ENCODE results near the gene BASP1. TPM values are rescaled to one million over a fixed set of nuclear protein-coding genes. Genes with fewer than 3 reads are reported as not detected.
A peak's percentile ranks its signal among the peaks of the same experiment; 100 is the strongest.

Gene BASP1, protein sequence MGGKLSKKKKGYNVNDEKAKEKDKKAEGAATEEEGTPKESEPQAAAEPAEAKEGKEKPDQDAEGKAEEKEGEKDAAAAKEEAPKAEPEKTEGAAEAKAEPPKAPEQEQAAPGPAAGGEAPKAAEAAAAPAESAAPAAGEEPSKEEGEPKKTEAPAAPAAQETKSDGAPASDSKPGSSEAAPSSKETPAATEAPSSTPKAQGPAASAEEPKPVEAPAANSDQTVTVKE
- 10 to 100 TPM; 46.0 to 54.6 (median 49.8) TPM for total RNA-seq

DNA sequence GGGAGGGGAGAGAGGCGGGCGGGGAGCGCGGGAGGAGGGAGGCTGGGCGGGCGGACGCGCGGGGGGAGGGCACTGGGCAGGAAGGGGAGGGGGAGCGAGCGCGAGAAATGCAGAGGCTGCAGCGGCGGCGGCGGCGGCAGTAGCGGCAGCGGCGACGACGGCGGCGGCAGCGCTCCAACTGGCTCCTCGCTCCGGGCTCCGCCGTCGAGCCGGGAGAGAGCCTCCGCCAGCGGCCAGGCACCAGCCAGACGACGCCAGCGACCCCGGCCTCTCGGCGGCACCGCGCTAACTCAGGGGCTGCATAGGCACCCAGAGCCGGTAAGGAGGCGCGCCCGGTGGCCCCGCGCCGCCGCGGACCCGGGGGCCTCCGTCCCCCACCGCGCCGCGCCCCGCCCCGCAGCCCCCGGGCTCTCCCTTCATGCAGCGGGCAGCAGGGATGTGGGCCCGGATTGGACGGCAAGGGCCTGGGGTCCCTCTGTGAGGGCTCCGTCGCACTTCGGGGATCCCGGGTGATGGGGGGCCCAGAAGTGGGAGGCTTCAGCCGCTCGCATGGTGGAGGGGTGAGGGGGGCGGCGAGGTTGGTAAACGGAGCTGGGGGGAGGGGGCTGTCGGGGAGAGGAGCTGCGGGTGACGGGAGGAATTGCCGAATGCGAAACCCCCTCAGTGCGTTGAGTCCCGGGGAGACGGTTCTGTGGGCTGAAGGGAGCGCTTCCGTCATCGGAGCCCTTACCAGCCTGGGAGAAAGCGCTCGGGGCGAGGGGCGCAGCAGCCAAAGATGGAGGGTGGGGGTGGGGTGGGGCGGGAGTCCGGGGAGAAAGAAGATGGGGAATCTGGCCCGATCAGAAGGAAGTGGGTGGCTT lies at the start of gene BASP1:
Gene BASP1 (plus strand): TSS at position 139 of the 860 bp plus-strand sequence. CDS start 57,586 bp downstream, outside the sequence.
- Histone ChIP-seq H3K36me3 (no peaks in the 10 kb centered on the region), H3K4me3 (peak within 1 kb of the TSS; percentile 40 to 62 (median 58)), H3K9me3 (no peaks in the 10 kb centered on the region), H3K27me3 (peaks cover 0 to 33% of the 10 kb centered on the region in 2 donors), H3K27ac (peak within 1 kb of the TSS; percentile 31 to 77 (median 62)), H3K4me1 (peaks cover 0 to 27% (median 3%) of the 10 kb centered on the region in 4 donors)
- TF ChIP-seq EP300 (IDR thresholded peaks at IDR 0.05): peak in 1 of 2 donors; percentile 8
- TF ChIP-seq, protein P1, sequence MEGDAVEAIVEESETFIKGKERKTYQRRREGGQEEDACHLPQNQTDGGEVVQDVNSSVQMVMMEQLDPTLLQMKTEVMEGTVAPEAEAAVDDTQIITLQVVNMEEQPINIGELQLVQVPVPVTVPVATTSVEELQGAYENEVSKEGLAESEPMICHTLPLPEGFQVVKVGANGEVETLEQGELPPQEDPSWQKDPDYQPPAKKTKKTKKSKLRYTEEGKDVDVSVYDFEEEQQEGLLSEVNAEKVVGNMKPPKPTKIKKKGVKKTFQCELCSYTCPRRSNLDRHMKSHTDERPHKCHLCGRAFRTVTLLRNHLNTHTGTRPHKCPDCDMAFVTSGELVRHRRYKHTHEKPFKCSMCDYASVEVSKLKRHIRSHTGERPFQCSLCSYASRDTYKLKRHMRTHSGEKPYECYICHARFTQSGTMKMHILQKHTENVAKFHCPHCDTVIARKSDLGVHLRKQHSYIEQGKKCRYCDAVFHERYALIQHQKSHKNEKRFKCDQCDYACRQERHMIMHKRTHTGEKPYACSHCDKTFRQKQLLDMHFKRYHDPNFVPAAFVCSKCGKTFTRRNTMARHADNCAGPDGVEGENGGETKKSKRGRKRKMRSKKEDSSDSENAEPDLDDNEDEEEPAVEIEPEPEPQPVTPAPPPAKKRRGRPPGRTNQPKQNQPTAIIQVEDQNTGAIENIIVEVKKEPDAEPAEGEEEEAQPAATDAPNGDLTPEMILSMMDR (IDR thresholded peaks at IDR 0.05): no peak
- peak in 1 of 2 donors; percentile 41 for TF ChIP-seq POLR2A (IDR thresholded peaks at IDR 0.05)
- 2 to 3% methylated on average over 59 to 81 of the region's 89 CpGs for WGBS, 2 donors
- DNase-seq (ENCODE audit: low spot score in 2 of 2): peak; percentile 41 to 57

DNA sequence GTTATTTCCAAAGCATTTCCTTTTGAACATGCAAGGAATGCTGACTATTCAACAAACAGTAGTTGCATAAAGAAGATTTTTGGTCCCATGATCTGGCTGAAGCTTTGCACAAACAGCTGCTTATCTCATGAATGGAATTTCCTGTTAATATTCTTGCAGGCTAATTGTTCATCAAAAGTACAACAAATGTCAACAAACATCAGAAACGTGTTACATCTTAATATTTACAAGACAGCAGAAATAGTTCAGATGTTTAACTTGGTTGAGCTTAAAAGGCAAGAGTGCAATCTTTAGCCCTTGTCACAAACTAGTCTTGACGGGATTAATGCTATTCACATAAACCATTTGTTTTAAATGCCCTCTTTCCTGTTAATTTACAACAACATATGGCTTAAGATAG lies 47.9 kb upstream of the BASP1 start:
- TF ChIP-seq, protein P1 (IDR thresholded peaks at IDR 0.05): no peak
- H3K36me3 ChIP-seq: no peaks in the 10 kb centered on the region
- H3K9me3 ChIP-seq: no peaks in the 10 kb centered on the region
- no peak for DNase-seq (ENCODE audit: low spot score in 2 of 2)
- 14 to 17% methylated on average over 2 of the region's 2 CpGs for WGBS, 2 donors
- H3K27ac ChIP-seq: no peak overlapping the region
- H3K27me3 ChIP-seq: no peaks in the 10 kb centered on the region
- no peak overlapping the region for H3K4me3 ChIP-seq
- peaks cover 0 to 7% (median 0%) of the 10 kb centered on the region in 4 donors for H3K4me1 ChIP-seq

DNA sequence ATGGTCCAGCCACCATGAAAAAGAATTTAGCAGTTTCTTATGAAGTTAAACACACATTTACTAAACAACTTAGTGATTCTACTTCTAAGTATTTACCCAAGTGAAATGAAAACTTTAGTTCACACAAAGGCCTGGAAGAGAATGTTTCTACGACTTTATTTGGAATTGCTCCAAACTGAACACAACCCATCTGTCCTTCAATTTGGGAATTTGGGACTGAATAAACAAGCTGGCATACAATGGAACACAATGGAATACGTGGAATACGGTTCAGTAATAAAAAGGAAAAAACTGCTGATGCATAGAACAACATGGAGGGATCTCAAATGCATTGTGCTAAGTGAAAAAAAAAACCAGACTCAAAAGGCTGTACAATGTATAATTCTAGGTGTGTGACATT lies 44.6 kb upstream of the BASP1 start:
- TF ChIP-seq, protein P1 (IDR thresholded peaks at IDR 0.05): no peak
- TF ChIP-seq EP300 (IDR thresholded peaks at IDR 0.05): no peak
- Histone ChIP-seq H3K4me1 (peaks cover 0 to 8% (median 0%) of the 10 kb centered on the region in 4 donors), H3K36me3 (no peaks in the 10 kb centered on the region), H3K4me3 (no peak overlapping the region), H3K27me3 (no peaks in the 10 kb centered on the region), H3K27ac (no peak overlapping the region), H3K9me3 (no peaks in the 10 kb centered on the region)
- WGBS, 2 donors: 51 to 52% methylated on average over 3 of the region's 3 CpGs
- DNase-seq (ENCODE audit: low spot score in 2 of 2): no peak

DNA sequence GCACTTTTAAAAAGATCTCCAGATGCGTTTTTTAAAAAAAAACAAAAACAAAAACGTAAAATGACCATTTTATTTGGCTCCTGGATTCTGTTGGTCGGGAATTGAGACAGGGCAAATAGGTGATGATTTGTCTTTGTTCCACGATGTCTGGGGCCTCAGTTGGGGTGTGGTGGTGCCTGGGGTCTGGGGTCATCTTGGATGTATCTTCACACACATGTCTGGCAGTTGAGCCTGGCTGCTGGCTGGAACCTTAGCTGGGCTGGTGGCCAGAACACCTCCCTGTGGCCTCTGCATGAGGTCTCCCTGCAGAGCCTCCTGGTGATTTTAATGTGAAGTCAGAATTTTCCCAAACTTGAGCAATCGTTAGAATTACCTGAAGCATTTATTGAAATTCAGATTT lies 42.5 kb upstream of the BASP1 start:
- Histone ChIP-seq H3K4me1 (peaks cover 0 to 10% (median 0%) of the 10 kb centered on the region in 4 donors), H3K27me3 (no peaks in the 10 kb centered on the region), H3K36me3 (no peaks in the 10 kb centered on the region), H3K4me3 (no peak overlapping the region), H3K9me3 (no peaks in the 10 kb centered on the region), H3K27ac (no peak overlapping the region)
- no peak for DNase-seq (ENCODE audit: low spot score in 2 of 2)
- no peak for TF ChIP-seq EP300 (IDR thresholded peaks at IDR 0.05)
- no peak for TF ChIP-seq POLR2A (IDR thresholded peaks at IDR 0.05)
- TF ChIP-seq, protein P1 (IDR thresholded peaks at IDR 0.05): no peak
- 59 to 65% methylated on average over 5 of the region's 5 CpGs for WGBS, 2 donors
